Measurements from ENCODE around the gene PAX5.

PAX5 gene

GRCh38 chr9:37025071-37025822, 8.8 kb downstream of the PAX5 start:
- DNase-seq (ENCODE audit: low spot score), result no peak

DNA sequence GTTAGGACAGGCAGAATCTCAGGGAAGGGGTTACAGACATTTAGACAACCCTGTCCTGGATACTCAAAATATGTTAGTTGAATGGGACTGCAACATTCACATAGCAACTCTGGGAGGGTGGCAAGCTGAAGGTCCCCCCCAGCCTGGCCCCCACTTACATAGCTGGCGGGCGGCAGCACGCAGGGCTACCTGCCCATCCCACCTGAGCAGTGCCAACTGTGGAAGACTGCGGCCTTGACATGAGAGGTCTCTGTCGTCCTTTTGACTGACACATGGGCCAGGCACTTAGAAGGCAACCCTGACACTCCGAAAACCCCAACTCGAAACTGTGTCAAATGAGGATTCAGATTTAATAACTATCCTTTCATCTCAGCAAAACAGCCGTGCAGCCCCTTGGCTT, 16.5 kb downstream of the PAX5 start:
- DNase-seq (ENCODE audit: low spot score), result no peak

DNA sequence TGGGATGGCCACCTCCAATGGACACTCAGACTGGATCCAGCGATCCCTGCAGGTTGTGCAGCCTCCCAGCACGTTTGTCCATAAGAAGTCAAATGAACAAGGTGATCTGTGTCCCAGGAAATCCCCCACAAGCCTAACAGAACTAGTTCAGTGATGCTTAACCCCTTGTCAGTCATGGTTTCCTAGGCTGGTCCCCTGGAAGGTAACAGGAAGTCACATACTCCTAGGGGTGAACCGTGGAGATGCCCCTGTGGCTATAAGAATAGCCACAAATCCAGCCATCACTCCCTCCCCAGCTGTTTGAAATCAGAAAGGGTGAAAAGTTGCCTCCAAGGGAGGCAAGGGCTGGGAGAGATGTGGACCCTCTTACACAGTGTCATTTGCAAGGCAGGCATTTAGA, 22.5 kb downstream of the PAX5 start:
- no peak for DNase-seq (ENCODE audit: low spot score)

DNA sequence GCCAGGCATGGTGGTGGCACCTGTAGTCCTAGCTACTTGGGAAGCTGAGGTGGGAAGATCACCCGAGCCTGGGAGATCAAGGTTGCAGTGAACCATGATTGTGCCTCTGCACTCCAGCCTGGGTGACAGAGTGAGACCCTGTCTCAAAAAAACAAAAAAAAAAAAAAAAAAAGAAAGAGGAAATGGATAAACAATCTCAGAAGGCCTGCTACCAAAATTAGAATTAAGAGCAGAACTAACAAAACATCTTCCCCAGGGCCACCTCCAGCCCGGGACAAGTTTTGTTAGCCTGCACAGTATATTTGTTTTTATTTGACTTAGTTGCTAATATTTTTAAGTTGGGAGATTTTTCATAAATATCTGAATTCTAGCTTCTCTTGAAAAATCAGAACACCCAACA, 23.1 kb downstream of the PAX5 start:
- DNase-seq (ENCODE audit: low spot score), result no peak

DNA sequence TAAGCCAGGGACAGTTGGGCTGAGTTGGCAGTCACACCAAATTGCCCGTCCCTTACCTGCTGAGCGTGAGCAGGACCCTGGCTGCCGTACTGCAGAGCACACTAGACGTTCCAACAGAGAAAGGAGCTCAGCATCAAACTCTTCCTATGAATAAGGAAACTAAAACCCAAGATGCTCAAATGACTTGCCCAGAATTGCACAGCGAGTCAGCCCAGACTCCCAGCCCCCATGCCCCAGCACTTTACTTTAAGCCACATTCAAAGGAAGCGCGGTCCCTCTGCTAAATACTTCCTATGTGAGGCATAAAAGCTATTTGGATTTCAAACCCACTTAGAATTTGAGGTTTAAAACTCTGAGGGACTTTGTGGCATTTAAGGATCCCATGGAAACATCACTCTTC, 23.9 kb downstream of the PAX5 start:
- DNase-seq (ENCODE audit: low spot score), result no peak

DNA sequence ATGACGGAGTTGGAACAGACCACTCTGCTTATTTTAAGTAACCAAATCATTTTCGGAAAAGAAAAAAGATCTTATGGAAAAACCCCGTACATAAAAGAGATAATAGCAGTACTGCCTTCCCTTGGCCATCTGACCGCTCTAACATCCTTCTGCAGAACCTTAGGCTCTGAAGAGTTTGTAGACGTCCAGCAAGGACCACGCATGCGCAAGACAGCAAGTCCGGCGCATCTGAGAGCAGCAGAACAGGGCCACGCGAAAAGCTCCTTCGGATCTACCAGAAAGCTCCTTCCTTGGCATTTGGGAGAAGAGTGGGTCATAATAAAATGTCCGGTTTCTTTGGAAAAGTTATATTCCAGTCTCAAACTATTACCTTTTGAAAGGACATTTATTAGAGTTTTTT, 26.8 kb downstream of the PAX5 start:
- DNase-seq (ENCODE audit: low spot score), result no peak

- no peak for DNase-seq (ENCODE audit: low spot score)
These were observed 28.4 kb downstream of the PAX5 start for GRCh38 chr9:37005517-37006140.

DNA sequence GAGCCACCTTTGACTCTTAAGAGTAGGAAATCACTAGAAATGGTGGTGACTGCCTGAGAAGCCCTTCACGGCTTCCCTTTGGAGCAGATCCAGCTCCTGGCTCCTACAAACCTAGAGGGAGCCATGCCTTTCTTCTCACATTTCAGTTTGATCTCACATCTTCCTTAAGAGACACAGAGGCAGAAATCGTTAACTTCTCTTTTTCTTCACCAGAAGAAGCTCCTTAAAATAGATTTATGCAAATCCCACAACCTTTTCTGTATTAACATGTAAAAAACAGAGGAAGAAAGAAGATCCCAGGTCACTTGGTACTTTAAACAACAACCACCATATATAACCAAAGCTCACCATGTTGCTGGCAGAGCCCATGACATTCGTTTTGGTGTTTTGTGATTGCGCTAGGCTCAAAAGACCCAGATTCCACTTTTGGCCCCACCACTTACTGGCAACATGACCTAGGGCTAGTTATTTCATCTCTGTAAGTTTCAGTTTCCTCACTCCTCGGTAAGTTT, 29.6 kb downstream of the PAX5 start:
- no peak for DNase-seq (ENCODE audit: low spot score)

- DNase-seq (ENCODE audit: low spot score), result no peak
These were observed 31.5 kb downstream of the PAX5 start for GRCh38 chr9:37002413-37003217.

DNA sequence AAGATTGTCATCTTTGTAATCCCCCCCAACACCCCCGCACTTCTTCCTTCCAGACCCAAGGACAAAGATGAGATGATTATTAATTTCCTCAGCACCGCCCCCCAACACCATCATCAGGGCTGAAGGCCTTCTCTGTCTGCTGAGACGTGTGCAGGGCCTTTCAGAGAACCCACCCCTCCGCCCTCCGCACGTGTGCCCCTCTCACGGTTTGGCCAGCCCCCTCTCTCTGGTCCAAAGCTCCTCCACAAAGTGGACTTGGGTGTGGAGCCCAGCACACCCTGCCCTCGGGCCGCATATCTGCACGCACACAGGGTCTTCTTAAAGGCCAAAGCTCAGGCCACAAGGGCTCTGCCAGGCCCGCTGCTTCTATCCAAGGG, 32.0 kb downstream of the PAX5 start:
- DNase-seq (ENCODE audit: low spot score), result no peak

DNA sequence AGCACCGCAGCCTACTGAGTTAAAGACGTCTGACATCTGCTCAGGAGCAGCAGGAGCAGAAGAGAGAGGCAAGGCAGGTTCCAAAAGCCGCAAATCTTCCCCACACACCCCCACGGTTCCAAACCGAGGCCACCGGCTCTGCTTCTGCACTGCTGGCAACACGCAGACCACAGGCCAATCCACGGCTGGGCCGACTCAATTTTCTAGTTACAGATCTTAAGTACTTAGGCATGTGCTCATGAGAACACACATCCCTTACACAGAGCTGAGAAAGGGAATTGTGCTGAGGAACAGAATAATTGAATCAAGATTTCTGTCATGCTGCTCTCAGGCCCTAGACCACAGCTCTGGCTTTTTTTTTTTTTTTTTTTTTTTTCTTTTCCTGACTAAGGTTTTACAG, 32.6 kb downstream of the PAX5 start:
- DNase-seq (ENCODE audit: low spot score), result no peak

- no peak for DNase-seq (ENCODE audit: low spot score)
These were observed 34.2 kb downstream of the PAX5 start for GRCh38 chr9:36999728-37000333.

DNA sequence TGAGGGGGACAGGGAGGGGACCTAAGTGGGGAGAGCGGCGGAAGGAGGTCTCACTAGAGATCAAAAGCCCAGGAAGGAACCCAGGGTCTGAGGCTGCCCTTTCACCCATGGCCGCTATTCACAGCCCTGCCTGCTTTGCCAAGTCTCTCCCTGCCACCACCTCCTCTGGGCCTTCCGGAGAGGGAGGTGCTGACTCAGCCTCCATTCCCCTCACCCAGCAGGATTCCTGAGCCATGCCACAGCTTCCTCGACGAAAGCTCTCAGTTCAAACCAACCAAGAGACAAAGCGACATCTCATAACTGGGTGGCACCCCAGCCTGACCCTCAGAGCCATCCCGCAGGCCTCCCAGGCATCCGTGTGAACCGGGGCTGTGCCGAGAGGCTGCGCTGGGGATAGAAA, 36.7 kb downstream of the PAX5 start:
- DNase-seq (ENCODE audit: low spot score), result no peak

DNA sequence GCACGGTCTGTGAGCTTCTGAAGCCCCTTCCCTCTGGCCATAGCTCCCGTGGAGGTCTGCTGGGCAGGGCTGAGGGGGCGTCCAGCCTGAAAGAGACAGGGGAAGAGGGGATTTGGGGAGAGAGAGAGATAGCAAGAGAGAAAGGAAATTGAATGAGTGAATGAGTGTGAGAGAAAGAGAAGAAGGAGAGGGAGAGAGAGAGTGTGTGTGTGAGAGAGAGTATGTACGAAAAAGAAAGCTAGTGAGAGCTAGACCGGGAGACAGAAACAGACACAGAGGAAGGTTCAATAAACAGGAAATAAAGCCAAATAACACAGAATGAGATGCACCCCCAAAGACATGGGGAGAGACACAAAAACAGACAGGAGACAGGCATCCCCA, 37.4 kb downstream of the PAX5 start:
- DNase-seq (ENCODE audit: low spot score), result no peak

DNA sequence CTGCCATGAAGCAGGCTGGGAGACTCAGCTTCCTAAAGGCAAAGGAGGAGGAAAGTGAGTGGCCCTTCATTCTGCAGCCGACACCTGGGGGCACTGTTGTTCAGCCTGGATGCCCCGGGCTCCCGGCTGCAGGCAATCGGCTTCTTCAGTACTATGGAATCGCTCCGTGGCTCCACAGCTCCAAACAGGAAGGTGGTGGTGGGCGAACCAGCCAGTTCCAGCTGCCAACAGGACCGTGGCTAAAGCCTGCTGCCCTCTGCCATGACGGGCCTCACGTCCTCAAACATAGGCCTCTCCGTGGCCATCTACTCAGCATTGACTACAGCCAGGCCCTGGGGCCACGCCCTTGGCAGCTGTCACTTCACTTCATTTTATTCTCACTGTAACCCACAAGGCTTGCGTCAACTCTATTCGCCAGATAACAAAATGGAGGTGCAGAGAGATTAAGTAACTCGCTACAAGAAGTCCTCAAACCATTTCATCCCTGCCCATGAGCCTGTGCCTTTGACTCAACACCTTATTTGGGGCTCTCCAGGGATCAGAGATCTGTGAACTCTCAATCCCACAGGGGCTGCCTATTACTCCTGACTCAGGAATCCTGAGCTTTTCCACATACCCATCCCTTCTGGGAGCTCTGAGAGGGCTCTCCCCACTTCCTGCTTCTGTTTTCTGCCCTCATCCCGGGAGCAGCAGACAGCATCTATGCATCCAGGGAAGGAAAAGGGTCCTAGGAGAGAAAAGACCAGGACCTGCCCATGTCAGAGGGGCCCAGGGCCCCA, 38.0 kb downstream of the PAX5 start:
- peak; percentile 38 for DNase-seq (ENCODE audit: low spot score)

GRCh38 chr9:36993933-36994764, 39.9 kb downstream of the PAX5 start:
- DNase-seq (ENCODE audit: low spot score), result no peak

- no peak for DNase-seq (ENCODE audit: low spot score)
These were observed 41.4 kb downstream of the PAX5 start for GRCh38 chr9:36992501-36993316.

DNA sequence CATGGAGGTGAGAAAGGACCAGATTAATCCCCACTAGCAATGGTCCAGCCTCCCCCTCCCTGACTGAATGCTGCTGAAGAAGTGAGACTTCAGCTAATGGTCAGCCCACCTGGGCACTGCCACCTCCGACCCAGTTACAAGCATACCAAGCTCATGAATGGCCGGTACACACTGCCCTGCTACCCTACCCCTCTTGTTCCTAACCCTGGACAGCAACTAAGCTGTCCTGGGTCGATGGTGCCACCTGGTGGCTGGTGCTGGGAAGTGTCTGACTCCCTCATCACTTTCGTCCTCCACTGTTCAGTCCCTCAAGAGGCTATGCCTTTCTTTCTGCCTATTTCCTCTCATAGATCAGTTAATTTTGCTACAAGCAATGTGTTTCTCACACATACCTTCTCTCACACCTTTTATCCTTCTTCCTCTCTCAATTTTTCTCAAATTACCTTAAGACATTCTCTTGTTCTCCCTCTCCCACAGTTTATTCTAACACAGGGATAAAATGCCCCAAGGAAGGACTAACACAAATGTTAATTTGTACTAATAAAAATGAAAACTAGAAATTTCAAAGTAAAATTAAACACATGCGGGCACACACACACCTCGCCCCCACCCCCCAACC, 42.4 kb downstream of the PAX5 start:
- no peak for DNase-seq (ENCODE audit: low spot score)

GRCh38 chr9:36988848-36989247, 45.2 kb downstream of the PAX5 start:
- DNase-seq (ENCODE audit: low spot score), result no peak

GRCh38 chr9:36987891-36988290, 46.2 kb downstream of the PAX5 start:
- no peak for DNase-seq (ENCODE audit: low spot score)
